B cell (primary cell): Measurements from ENCODE around the gene CCDC57. TPM values are rescaled to one million over a fixed set of nuclear protein-coding genes. Genes with fewer than 3 reads are reported as not detected.

Source experiments
- ATAC-seq: fragments of 200-7000 bp; cut with Tn5 transposase; one replicate; pipeline ENCODE4 v1.10.0; 2021; ENCODE audit warnings: low read depth, mild to moderate bottlenecking, moderate number of reproducible peaks, moderate library complexity
- CTCF ChIA-PET: fragments of 350-600 bp; sonication (Branson Sonifier 250); formaldehyde crosslinking; loops from one replicate; lab custom pipeline; 2021; ENCODE audit warnings: antibody characterized with exemption, inconsistent platforms; lab: Charles Lee
- POLR2A ChIA-PET: fragments of 350-600 bp; sonication (Branson Sonifier 250); formaldehyde crosslinking; loops from one replicate; lab custom pipeline; 2021; ENCODE audit warnings: antibody characterized with exemption; lab: Charles Lee
- DNase-seq: peaks from one replicate; pipeline ENCODE4 v3.0.0; 2013
- H2AFZ ChIP-seq: 2 replicates; pipeline ENCODE4 v1.6.1; 2012; ENCODE audit warnings: mild to moderate bottlenecking, low read depth, low read length; ENCODE audit not compliant: insufficient read depth, poor library complexity, severe bottlenecking
- H3K27ac ChIP-seq, 2 donors: 1 replicate in 1 of 2; 2 replicates in 1 of 2; pipeline ENCODE4 v1.5.1; 2012 to 2013; ENCODE audit warnings: low read length in 2 of 2, mild to moderate bottlenecking in 2 of 2, moderate library complexity in 1 of 2
- H3K27me3 ChIP-seq, 4 experiments: fragments of 200-600 bp in 1 of 4; sonication (generic) in 1 of 4; replicated peaks in 1 of 4; 1 replicate in 2 of 4; 2 replicates in 2 of 4; pipeline versions ENCODE4 v1.6.1 to v1.7.0; 2013 to 2016; ENCODE audit warnings: low read length in 3 of 4, mild to moderate bottlenecking in 2 of 4, mixed read lengths in 1 of 4, moderate library complexity in 1 of 4; ENCODE audit not compliant: insufficient read depth in 4 of 4, control insufficient read depth in 3 of 4; ENCODE audit errors: control extremely low read depth in 1 of 4
- H3K36me3 ChIP-seq, 2 experiments: replicated peaks in 1 of 2; 1 replicate in 1 of 2; 2 replicates in 1 of 2; pipeline versions ENCODE4 v1.6.1 to v1.7.1; 2013; ENCODE audit warnings: low read length in 1 of 2; ENCODE audit not compliant: insufficient read depth in 2 of 2, control insufficient read depth in 1 of 2; ENCODE audit errors: control extremely low read depth in 1 of 2, extremely low read depth in 1 of 2
- H3K4me1 ChIP-seq, 2 donors: fragments of 200-600 bp in 1 of 2; sonication (generic) in 1 of 2; 1 replicate in 1 of 2; 2 replicates in 1 of 2; pipeline versions ENCODE4 v1.5.1 to v1.6.1; 2013 to 2017; ENCODE audit warnings: low read length in 2 of 2; ENCODE audit not compliant: control insufficient read depth in 2 of 2, insufficient read depth in 2 of 2
- H3K4me2 ChIP-seq: replicated peaks from 2 replicates; pipeline ENCODE3; 2012; ENCODE audit warnings: mild to moderate bottlenecking, low read depth, low read length; ENCODE audit not compliant: poor library complexity, severe bottlenecking
- H3K4me3 ChIP-seq, 5 experiments: fragments of 200-600 bp in 1 of 5; sonication (generic) in 1 of 5; 1 replicate in 3 of 5; 2 replicates in 2 of 5; pipeline versions ENCODE4 v1.5.1 to v1.7.0; 2011 to 2016; ENCODE audit warnings: low read length in 4 of 5, mild to moderate bottlenecking in 4 of 5, low read depth in 2 of 5, control low read depth in 1 of 5, moderate library complexity in 1 of 5; ENCODE audit not compliant: insufficient read depth in 1 of 5; ENCODE audit errors: control extremely low read depth in 1 of 5, extremely low read depth in 1 of 5
- H3K79me2 ChIP-seq: fragments of 200-600 bp; sonication (generic); one replicate; pipeline ENCODE4 v1.6.0; 2016; ENCODE audit warnings: low read length; ENCODE audit not compliant: control insufficient read depth, insufficient read depth
- H3K9ac ChIP-seq: fragments of 200-600 bp; sonication (generic); 2 replicates; pipeline ENCODE4 v1.6.1; 2017; ENCODE audit warnings: mild to moderate bottlenecking, low read length, moderate library complexity
- H3K9me3 ChIP-seq, 3 donors: one replicate each; pipeline versions ENCODE4 v1.6.1 to v1.7.1; 2013; ENCODE audit warnings: low read length in 2 of 3; ENCODE audit not compliant: control insufficient read depth in 2 of 3, insufficient read depth in 1 of 3; ENCODE audit errors: control extremely low read depth in 1 of 3
- H4K20me1 ChIP-seq: 2 replicates; pipeline ENCODE4 v1.6.0; 2012; ENCODE audit warnings: mild to moderate bottlenecking, low read length; ENCODE audit not compliant: insufficient read depth, control insufficient read depth, poor library complexity, severe bottlenecking
- H3K27ac Mint-ChIP-seq: one replicate; pipeline ENCODE4 v1.8.0; 2021; ENCODE audit warnings: mixed read lengths
- H3K27me3 Mint-ChIP-seq: one replicate; pipeline ENCODE4 v1.8.0; 2021; ENCODE audit warnings: mixed read lengths
- H3K4me1 Mint-ChIP-seq: one replicate; pipeline ENCODE4 v1.8.0; 2021; ENCODE audit warnings: mixed read lengths
- H3K4me3 Mint-ChIP-seq: one replicate; pipeline ENCODE4 v1.8.0; 2021; ENCODE audit warnings: mixed read lengths
- H3K9me3 Mint-ChIP-seq: one replicate; pipeline ENCODE4 v1.8.0; 2022; ENCODE audit warnings: mixed read lengths; ENCODE audit not compliant: insufficient read depth
- CTCF ChIP-seq: fragments of 200-600 bp; IDR thresholded peaks from one replicate; pipeline ENCODE4 v1.8.0; 2022; ENCODE audit warnings: antibody characterized with exemption, mild to moderate bottlenecking
- EZH2 ChIP-seq: IDR thresholded peaks from 2 replicates; pipeline ENCODE4 v1.6.1; 2012; ENCODE audit warnings: borderline replicate concordance, low read depth, mild to moderate bottlenecking, moderate library complexity, low read length; ENCODE audit not compliant: insufficient read depth, poor library complexity, severe bottlenecking
- WGBS: methylation state at CpG from one replicate; pipeline ENCODE4 v1.1.5; 2013; ENCODE audit warnings: missing lambda C conversion rate; ENCODE audit not compliant: insufficient coverage; 5-methylcytosine and 5-hydroxymethylcytosine counted together
- intact Hi-C: fragments of 100-400 bp; cut with micrococcal nuclease; formaldehyde crosslinking; loops from one replicate; pipeline ENCODE4 v1.10.0; 2022
- polyA plus RNA-seq: library from polyadenylated mRNA; depleted of rRNA; stranded (reverse); fragments of >200 nt; gene quantifications from 2 replicates; pipeline ENCODE4 v1.2.3, GENCODE V29; 2012
- total RNA-seq, 2 donors: library from RNA; stranded (reverse); fragments of 120-200 nt in 1 of 2; gene quantifications; 1 replicate in 1 of 2; 2 replicates in 1 of 2; pipeline versions ENCODE4 v1.2.3 to v1.2.4, GENCODE V29; 2013 to 2022

Gene CCDC57
- total and polyA plus RNA-seq, 2 donors (not counting 1 experiment from before 2014, with no cell fraction given), result 49.7 to 67.2 TPM

GRCh38 chr17:82055965-82056728 lies 156.5 kb downstream of the CCDC57 start:
- Histone ChIP-seq H3K4me1 (peaks cover 11 to 20% of the 10 kb centered on the region in 2 donors), H3K9me3 (no peaks in the 10 kb centered on the region), H2AFZ (no peak overlapping the region), H4K20me1 (peaks cover 19% of the 10 kb centered on the region), H3K27me3 (no peaks in the 10 kb centered on the region), H3K4me3 (no peak overlapping the region), H3K9ac (no peak overlapping the region), H3K36me3 (peaks cover 0 to 48% of the 10 kb centered on the region in 2 experiments), H3K27ac (no peak overlapping the region), H3K4me2 (no peak overlapping the region), H3K79me2 (peaks cover 21% of the 10 kb centered on the region)
- ChIA-PET POLR2A (interaction anchor here (0.5 kb wide), 1 partner anchor 387 kb away, joined by 3 read pairs; no protein-coding TSS in a partner anchor), CTCF (interaction anchor here (1.2 kb wide), 1 partner anchor 10 kb away, joined by 3 read pairs; the partner anchor contains the start of gene DUS1L)
- Mint-ChIP-seq H3K27ac (no peak overlapping the region), H3K9me3 (no peaks in the 10 kb centered on the region), H3K4me3 (no peak overlapping the region), H3K27me3 (no peaks in the 10 kb centered on the region), H3K4me1 (peaks cover 3% of the 10 kb centered on the region)
- intact Hi-C loops, result no loop called here
- DNase-seq (no peak), ATAC-seq (no peak)
- WGBS, result 98% methylated on average over 28 of the region's 28 CpGs
- TF ChIP-seq CTCF, result no peak
- TF ChIP-seq EZH2, result no peak
